ENCODE data around the gene NFE2L2.

GRCh38 chr2:177264693-177265587, at the start of gene NFE2L2:
- TF ChIP-seq CTCF (IDR thresholded peaks at IDR 0.05) (peak; percentile 32), EZH2 (IDR thresholded peaks at IDR 0.05; ENCODE audit: borderline replicate concordance, insufficient read depth, low read depth, low read length, poor library complexity, severe bottlenecking) (no peak)
